GF-D8 (cell line): ENCODE measurements around the gene SEC14L3.
"Not testable (repeated sequence)": the region's sequence is repeated elsewhere in the genome, so short reads cannot be mapped to it uniquely, and the experiment has no call there.

Experiments used
- DNase-seq: peaks from one replicate; lab custom pipeline; 2025; lab: John Stamatoyannopoulos, UW

The SEC14L3 gene

DNA sequence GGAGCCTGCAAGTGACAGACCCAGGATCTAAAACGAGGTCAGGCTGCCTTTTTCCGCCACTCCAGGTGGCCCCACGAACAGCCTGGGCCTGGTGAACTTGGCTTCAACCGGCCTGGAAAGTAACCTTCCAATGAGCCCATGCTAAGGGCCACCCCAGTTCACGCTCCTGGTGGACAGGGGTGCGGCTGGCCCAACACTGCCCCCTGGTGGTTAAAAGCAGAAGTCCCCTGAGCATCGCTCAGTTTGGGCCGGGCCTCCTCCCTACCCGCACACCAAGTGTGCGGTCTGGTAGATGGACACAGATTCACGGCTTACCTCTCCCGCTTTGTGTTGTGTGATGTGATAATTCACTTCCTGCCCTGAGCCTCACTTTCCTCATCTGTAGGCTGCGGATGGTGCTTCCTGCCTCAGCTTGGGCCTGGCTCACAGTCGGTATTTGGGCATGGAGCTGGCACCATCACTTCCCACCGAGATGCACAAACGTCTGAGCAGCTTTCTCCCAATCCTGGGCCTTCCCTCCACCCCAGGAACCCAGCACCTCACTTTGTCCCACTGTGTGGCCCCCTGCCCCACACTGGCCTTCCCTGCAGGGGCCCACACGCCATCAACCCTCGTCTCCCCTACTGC is 13.7 kb upstream of the SEC14L3 start:
- no peak for DNase-seq

DNA sequence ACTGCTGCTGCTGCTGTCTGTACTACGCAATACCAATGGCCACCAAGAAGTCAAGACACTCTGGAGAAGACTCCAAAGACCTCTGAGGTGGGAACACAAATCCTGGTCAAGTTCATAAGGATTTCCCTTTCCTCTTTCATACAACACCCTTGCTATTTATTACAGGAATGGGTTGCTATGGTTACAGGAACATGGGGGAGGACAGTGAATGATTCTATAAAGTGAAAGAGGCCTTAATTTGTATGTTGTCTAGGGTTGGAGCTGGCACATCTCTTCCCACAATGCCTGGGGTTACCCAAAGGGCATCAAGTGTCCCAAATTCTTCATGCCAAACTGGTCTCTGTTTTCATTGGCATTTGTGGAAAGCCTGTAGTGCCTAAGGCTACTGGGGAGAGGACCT is 11.4 kb upstream of the SEC14L3 start:
- DNase-seq = no peak

GRCh38 chr22:30481711-30482110 is 9.9 kb upstream of the SEC14L3 start:
- DNase-seq = no peak

DNA sequence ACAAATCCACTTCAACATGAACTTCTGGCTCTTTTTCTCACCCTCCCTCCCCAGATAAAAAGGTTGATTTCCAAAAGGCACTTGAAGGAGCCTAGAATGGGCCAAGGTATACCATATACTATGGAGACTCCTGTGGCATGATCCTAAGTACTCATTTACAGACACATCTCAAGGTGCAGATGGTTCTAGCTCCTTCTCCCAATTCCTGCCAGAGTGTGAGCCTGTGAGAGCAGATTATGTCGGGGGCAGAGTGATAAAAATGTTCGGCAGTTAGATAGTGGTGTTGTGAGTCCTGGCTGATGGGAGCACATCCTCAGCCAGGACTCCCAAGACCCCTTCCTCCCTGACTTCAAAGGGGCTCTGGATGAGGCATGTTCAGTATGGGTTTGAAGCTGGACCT is 8.2 kb upstream of the SEC14L3 start:
- no peak for DNase-seq

GRCh38 chr22:30474683-30475424 is 3.0 kb upstream of the SEC14L3 start:
- no peak for DNase-seq

- no peak for DNase-seq
Observed at GRCh38 chr22:30474121-30474520, 2.3 kb upstream of the SEC14L3 start.

DNA sequence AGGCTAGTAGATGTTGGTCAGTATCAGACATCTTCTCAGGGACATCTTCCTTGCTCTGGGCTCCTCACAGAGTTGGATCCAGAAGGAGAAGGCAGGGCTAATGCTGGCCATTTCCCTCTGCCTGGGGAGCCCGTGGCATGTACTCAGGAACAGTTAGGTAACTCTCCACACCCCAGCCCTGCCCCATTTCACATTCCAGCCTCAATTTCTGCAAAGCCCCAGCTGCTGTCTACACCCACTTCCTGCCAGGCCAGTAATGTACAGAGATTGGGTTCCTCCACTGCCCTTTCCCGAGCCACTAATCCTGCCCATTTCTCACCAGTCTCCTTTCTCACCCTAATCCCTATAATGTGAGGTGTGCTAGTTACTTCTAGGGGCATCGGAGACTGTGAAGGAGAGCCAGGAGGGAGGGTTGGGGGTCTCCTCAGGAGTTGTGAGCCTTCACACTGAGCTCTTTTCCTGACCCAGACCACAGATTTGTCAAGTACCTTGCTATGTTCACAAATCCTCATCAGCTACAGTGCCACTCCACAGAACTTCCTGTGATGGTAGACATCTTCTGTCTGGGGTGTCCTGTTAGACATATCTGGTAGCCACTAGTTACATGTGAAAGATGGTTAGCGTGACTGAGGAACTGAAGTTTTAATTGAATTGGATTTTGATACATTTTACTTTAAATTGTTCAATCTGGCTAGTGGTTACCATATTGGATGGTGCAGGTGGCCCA is 1.3 kb upstream of the SEC14L3 start:
- no peak for DNase-seq

DNA sequence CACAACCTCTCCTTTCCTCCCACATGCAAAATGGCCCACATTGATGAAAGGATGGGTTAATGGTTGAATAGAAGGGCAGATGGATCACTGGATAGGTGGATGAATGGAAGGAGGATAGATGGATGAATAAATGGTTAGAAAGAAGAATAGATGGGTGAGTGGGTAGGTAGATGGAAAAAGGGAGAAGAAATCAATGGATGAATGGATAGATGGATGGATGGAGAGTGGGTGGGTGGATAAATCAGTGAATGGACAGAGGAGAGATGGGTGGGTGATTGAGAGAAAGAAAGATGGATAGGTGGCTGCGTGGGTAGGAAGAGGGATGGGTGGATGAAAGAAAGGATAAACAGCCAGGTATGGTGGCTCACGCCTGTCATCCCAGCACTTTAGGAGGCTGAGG is 1.2 kb downstream of the SEC14L3 start:
- no peak for DNase-seq

DNA sequence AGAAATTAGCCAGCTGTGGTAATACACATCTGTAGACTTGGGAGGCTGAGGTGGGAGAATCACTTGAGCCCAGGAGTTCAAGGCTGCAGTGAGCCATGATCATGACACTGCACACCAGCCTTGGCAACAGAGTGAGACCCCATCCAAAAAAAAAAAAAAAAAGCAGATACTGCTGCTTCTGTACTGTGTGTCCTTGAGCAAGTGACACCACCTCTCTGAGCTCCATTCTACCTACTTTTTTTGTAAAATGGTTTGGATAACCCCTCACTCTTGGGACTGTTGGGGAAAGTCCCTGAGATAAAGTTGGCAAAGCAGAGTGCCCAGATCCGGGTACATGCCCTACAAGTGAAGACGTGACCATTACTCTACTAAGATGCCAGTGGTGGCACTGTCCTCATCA is 2.7 kb downstream of the SEC14L3 start:
- DNase-seq = no peak

DNA sequence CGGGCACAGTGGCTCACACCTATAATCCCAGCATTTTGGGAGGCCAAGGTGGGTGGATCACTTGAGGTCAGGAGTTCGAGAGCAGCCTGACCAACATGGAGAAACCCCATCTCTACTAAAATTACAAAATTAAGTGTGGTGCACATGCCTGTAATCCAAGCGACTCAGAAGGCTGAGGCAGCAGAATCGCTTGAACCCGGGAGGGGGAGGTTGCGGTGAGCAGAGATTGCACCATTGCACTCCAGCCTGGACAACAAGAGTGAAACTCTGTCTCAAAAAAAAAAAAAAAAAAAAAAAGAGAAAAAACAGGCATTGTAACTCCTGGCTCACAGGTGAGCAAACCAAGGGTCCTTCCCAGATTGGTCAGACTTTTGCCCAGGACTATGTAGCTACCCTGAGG is 11.3 kb downstream of the SEC14L3 start:
- DNase-seq = not testable (repeated sequence)

DNA sequence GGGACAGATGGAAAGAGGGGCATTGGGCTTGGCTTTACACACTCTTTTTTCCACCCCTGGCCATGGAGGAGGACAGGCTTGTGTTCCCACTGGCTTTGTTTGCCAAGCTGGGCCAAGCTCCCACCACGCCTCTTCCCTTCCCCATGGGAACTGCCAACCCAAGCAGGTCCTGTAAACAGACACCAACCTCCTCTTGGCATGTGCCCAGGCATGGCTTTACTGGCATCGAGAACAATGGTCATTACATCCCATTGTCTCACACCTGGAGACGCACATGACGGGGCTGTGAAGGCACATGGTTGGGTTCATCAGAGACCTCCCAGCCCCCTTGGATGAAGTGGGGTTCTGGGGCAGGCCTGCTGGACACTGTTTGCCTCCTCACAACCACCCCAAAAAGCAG is 11.7 kb downstream of the SEC14L3 start:
- no peak for DNase-seq

GRCh38 chr22:30459181-30460052 is 12.4 kb downstream of the SEC14L3 start:
- DNase-seq = no peak

DNA sequence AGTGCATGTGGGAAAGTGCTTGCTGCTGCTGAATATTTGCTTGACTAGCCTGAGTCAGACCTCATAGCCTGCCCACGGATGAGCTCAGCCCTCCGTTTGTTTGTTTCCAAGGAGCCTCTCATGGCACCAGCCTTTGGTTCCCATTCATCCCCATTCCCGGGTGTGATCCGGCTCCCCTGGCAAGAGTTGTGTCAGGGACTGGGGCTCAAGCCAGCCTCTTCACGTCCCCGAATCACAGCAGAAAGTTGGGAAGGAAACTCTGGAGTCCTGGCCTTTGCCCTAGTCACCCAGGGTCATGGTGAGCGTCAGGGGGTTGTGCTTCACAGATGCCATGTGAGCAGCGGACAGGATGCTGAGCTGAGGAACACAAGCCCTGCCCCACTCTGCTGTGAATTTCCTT is 13.8 kb downstream of the SEC14L3 start:
- no peak for DNase-seq

DNA sequence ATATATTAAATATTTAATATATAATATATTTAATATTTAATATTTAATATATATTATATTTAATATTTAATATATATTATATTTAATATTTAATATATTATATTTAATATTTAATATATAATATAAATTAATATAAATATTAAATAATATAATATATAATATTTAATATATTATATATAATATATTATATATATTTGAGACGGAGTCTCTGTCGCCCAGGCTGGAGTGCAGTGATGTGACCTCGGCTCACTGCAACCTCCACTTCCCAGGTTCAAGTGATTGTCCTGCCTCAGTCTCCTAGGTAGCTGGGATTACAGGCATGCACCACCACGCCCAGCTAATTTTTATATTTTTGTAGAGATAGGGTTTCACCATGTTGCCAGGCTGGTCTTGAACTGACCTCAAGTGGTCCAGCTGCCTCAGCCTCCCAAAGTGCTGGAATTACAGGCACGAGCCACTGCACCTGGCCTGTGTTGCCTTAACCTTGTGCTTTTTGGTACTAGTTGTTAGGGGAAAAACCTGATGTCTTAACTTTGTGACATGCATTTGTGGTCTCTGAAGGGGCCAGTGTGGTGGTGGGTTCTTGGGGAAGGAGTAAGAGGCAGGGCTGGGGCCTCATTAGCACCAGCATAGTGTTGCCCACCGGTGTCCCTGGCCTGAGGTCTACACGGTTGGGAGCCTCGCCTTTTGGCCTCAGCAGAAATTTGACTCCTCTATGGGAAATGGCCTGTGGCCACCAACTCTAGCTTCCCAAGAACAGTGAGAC is 16.6 kb downstream of the SEC14L3 start:
- no peak for DNase-seq

DNA sequence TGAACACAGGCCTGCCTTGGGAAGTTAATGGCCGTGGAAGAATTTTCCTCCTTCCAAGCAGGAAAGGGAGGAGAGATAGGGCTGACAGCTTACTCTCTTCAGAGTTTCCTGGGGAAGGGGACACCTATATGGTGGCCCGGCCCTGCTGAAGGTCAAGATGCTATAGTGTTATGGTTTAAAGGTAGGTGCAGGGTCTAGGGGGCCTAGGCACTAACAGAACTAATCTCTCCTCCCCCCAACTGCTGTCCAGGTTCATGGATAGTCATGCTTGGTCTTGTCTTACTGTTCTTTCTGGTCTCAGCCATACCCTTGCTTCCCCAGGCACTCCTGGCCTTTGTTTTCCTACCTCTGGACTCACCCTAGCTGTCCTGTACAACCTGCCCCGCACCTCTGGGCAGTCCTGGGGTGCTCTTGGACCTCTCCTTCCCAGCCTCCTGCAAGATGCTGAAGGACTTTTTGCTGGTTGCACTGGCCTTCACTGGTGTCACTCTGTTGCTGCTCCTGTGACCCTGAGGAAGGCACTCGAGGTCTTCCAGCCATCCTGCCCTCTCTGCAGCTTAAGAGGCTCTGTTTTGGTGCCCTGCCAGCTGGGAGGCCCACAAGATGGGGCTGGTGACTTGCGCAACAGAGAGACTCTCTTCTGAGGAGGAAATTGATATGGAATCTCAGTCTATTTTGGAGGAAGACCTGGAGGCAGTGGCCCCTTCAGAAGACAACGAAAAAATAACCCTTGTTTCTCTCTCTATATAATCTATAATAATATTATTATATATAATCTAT is 17.9 kb downstream of the SEC14L3 start:
- DNase-seq = peak; percentile 14

DNA sequence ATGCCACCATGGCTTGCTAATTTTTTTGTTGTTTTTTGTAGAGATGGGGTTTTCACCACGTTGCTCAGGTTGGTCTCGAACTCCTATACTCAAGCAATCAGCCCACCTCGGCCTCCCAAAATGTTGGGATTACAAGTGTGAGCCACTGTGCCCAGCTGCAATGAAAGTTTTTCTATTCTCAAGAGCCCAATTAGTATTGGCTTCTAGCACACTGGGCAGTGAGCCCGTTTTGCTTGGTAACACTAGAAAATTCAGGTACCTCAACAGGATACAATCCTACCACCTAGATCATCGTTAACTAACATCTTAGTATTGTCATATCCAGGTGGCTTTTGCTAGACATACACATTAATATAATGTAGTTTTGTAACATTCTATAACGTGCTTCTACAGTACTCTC is 19.0 kb downstream of the SEC14L3 start:
- no peak for DNase-seq

- DNase-seq = not testable (repeated sequence)
Observed at GRCh38 chr22:30451488-30451887, 20.3 kb downstream of the SEC14L3 start.

- no peak for DNase-seq
Observed at GRCh38 chr22:30447656-30448055, 24.2 kb downstream of the SEC14L3 start.

DNA sequence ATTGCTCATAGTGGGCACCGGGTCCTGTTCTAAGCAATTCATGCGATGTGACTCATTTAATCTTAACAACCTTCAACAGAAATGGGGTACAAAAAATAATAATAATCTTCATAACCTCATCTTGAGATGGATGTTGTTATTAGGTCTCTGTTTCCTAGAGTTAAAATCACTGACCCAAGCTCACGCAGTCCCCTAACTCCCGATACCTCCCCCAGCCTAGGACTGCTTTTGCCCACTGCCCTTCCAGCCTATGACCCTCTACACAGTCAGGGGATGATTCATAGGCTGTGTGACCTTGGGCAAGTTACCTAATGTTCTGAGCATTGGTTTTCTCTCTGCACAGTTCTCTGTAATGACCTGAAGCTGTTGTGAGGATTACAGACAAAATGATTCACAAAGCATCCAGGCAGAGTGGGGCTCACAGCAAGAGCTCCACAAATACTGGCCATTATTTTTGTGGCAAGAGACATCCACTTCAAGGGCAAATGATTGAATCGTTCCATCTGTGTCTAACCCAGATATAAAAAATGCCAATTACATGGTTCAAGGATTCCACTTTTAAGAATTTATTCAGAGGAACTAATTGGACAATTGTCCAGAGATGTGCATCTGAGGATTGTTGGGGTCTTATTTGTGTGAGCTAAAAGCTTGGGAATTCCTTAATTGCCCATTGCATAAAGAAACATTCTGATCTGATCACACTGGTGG is 26.2 kb downstream of the SEC14L3 start:
- DNase-seq = no peak
